ENCODE measurements around the gene CSNK1G3.

CSNK1G3 gene

DNA sequence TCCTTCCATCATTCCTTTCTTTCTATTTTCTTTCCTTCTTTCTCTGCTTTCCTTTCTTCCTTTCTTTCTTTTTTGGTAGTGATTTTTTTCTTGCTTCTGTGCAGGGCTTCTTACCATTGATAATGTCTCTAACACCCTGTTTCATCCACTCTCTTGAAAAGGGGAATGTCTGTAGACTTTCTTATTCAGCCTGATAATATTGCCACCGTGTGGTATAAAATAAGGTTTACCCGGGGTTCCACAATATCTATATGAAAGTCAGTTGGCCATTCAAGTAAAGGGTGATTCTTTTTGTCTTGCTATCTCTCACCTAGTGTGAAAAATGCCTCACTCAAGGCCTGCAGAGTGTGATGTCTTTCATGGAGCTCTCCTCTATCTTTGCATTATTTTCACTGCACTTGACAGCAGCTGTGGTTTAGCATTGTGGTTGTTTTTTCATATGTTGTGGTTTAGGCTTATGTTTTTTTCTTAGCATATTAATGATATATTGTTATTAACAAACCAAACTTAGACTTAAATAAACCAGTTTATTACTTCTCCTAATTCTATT is 153.9 kb downstream of the CSNK1G3 start:
- no peak overlapping the region for H3K27ac ChIP-seq
- TF ChIP-seq ZFX (IDR thresholded peaks at IDR 0.05; ENCODE audit: borderline replicate concordance) (no peak), CTCF (IDR thresholded peaks at IDR 0.05) (no peak; the same call in 1 of the 2 replicates)
